GM19463 (cell line): ENCODE measurements around the gene RAB31.
"Not testable (repeated sequence)": the region's sequence is repeated elsewhere in the genome, so short reads cannot be mapped to it uniquely, and the experiment has no call there.

ENCODE experiments used
- ATAC-seq: cut with Tn5 transposase; IDR thresholded peaks from one replicate; pipeline ENCODE4 v1.9.1; 2021; ENCODE audit warnings: mild to moderate bottlenecking, moderate library complexity; ENCODE audit not compliant: unreplicated experiment

The RAB31 gene

DNA sequence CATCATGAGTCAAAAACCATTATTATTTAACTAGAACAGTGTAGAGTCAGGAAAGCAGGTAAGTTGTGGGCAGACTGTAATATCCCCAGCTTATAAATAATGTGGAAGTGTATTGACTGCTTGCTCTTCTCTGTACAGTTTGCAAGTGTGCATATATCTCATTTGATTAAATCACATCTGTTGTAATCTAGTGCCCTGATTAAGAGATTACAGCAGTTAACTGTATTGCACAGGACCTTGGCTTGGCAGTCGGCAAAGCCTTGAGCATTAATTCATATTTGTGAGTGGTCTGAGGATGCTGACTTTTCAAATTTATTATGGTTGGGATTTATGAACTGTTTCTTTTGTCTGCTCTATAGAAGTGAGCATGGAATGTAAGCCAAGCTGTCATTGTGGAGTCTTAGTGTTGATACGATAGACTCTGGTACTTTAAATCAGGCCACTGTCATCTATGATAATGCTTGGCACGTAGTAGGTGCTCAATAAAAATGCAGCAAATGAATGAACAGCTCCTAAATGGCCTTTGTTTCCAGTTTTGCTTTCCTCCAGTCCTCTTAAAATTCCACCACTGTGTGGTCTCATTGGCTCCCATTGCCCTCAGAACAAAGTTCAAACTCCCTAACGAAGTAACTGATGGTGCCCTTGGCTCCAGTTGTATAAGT, 48.3 kb downstream of the RAB31 start:
- ATAC-seq: no peak

DNA sequence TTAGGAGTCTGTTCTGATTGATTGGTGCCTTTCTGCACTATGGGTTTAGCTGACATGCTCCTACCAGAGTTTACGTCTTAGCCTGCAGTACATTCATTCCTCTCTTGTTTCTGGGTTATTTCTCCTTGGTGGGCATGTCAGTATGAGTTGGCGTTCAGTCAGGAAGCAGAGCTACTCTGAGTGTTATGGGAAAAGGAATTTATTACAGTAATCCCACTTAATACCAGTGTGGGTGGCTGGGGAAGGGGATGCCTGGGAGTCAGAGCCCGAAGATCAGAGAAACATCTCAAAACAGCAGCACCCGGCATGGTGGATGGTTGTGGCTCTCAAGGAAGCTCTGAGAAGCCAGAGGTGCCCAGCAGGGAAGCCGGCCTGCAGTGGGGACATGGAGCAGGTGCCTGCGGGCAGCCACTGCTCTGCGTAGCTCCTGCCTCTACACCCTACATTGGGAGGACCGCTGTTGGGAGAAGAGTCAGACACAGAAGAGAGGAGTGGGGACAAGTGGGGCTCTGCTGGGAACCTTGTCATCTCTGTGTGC, 48.9 kb downstream of the RAB31 start:
- no peak for ATAC-seq

DNA sequence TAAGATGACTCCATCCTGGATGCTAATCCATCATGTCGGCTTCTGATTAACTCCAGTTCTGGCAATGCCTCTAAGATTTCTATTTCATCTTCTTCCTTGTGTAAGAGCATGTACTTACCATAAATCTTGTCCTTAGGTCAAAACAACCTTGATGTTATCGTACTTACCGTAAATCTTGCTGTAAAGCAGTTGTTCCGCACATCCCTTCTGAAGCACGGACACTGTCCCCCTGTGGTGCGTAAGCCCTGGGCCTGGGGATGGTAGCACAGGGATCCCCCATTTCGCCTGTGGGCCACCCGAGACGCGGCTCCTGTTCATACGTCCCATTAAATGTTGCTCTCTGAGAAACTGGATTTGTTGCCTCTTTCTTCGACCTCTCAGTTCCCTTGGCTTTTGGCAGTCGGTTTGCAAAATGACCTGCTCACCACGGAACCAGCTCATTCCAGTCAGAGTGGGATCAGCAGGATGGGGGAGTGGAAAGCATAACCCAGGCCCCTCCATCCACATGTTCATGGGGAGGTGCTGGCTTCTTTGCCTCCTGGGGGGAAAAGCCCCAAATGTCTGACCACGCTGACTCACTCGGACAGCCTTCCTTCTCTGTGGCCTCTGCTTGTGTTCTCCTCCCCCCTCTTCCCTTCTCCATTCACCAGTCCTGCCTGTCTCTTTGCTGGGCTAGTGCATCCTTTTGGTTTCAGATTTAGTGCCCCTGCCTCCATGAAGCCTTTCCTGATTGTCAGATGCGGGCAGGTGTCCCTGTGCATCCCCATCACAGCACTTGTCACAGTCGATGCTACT, 49.9 kb downstream of the RAB31 start:
- no peak for ATAC-seq

DNA sequence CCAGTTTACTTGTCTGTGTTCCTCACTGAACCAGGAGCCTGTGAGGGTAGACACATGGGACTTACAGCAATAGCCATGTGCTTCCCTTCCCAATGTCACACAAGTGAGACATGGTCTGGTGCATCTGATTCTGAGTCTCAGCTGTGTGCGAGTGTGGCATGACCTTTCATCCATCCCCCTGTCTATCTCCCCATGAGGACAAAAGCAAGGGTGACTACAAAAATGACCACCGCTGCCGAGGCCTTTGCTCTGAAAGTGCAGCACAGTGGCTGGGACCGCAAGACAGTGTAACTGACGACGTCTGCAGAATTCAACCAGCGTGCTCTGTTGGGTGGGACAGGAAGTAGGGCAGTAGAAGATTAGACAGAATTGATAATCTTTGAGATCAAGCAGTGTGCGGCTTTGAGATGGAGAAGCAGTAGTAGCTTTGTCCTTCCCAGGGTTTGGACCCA, 50.5 kb downstream of the RAB31 start:
- no peak for ATAC-seq

DNA sequence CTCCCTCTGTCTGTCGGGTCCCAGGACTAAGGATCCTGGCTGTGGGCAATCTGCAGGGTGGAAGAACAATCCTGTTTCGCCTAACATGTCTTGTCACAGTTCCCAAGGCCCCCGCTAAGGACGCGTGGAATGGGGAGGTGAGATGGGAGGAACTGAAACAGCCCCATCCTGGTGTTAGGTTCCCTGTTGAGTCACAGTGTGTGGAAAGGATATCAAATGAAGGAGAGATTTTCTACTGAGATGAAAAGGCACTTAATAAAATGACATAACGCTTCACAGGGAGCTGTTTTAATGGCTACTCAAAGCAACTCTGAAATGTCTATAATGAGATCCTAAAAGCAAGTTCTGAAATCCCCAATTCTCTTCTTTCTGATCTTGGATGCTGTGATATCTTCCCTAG, 52.5 kb downstream of the RAB31 start:
- no peak for ATAC-seq

DNA sequence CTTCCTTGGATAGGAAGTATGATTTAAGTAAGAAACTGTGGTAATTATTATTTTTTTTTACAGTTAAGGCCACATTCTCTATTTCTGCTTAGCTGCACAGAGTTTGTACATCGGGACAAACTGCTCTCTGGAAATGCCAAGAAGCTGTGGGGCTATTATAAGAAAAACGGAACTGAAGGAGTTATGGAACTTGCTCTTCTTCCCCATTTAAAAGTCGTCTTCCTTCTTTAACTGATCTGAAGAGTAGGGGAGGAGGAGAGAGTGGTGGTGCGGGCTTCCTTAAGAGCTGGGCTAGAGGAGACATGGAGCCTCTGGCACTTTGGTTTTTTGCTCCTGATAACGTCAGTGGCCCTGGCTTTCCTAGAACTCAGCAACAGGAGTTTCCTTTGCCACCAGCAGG, 54.4 kb downstream of the RAB31 start:
- ATAC-seq: no peak

DNA sequence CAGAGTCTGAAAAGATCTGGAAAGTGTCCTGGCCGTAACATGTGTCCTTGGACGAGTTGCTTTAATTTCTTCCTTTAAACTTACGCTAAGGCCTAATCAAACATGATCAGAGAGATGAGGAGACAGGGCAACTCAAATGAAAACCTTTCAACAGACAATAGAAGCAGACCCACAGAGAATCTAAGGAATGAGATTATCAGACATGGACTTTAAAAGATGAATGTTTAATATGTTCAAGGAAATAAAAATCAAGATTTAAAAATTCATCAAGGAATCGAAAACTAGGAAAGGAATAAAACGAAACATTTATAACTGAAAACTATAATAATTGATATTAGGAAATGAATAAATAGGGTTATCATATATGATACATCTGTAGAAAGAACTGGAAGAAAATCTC, 55.1 kb downstream of the RAB31 start:
- ATAC-seq: no peak

DNA sequence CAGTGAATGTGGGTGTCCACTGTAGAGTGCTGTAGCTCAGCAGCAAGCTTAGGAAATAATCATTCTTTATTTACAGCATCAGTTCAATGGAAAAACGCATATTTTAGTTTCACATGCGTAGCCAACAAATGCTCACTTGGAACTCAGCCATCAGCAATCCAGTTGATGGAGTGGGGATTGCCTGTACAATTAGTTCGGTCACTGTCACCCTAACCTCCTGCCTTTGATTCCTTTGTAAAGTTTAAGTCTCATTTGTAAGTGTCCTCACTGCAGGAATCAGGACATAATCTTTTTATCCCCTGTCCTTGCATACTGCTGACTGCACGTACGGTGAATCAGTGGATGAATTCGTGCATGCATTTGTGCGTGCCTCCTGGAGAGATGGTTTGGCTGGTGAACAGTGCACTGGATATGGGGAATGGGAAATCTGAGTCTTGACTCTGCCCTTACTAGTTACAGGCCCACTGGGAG, 55.9 kb downstream of the RAB31 start:
- ATAC-seq: no peak

DNA sequence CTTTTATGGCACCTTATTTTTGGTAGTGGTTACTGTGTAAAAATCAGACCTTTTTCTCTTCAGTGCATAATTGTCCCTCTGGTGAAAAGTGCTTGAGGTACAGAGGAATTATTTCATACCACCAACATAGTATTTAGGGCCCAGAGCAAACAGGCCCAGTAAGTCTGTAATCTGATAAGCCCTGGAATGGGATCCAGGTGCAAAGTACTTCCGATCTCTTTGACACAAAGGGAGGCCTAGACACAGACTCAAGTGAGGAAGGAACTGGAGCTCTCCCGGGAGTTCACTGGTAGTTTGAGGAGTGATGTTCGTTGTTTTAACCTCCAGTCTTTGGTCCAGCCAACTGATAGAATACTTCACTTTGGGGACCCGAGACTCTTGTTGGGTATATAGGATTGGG, 57.4 kb downstream of the RAB31 start:
- ATAC-seq: no peak

DNA sequence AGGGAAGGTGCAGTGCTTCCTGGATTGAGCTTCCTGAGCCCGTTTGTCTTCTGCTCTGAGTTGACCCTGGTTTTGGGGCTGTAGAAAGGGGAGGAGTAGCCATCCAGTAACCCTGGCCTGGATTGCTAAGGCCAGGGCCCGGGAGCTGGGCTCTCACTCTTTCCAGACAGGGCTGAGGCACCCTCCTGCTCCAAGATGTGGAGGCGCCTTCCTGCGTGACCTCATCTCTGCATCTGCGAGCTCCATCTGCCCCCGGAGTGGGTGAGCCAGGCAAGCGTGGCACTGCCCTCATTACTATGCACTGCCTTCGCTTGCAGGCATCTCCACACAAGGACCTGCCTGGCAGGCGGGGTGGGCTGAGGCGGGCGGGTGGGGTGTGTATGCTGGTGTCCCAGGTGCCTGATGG, 58.0 kb downstream of the RAB31 start:
- no peak for ATAC-seq

DNA sequence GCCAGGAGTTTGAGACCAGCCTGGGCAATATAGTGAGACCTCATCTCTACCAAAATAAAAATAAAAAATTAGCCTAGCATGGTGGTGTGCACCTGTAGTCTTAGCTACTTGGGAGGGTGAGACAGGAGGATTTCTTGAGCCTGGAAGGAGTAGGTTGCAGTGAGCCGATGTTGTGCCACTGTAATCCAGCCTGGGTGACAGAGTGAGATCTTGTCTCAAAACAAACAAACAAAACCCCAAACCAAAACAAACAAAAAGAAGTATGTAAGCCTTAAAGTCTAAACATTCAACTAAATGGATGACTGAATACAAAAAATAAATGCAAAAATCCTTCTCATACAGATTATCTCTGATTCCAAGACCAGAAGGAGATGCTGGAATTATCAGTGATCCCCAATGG, 58.6 kb downstream of the RAB31 start:
- no peak for ATAC-seq

DNA sequence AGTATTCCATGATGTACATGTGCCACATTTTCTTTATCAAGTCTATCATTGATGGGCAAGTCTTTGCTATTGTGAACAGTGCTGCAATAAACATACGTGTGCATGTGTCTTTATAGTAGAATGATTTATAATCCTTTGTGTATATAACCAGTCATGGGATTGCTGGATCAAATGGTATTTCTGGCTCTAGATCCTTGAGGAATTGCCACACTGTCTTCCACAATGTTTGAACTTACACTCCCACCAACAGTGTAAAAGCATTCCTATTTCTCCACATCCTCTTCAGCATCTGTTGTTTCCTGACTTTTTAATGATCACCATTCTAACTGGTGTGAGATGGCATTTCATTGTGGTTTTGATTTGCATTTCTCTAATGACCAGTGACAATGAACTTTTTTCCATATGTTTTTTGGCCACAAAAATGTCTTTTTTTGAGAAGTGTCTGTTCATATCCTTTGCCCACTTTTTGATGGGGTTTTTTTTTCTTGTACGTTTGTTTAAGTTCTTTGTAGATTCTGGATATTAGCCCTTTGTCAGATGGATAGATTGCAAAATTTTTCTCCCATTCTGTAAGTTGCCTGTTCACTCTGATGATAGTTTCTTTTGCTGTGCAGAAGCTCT, 60.1 kb downstream of the RAB31 start:
- ATAC-seq: not testable (repeated sequence)

DNA sequence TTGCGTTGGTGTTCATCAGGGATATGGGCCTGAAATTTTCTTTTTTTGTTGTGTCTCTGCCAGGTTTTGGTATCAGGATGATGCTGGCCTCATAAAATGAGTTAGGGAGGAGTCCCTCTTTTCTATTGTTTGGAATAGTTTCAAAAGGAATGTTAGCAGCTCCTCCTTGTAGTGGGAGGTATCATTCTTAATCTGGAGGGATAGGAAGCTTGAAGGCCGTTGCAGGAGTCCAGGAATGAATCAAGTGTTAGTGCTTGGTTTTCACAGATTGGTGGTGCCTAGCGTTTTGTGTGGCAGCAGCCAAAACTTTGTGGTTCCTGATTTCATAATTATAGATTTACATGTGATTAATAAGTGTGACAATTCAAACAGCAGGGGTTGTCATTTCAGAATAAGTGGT, 62.0 kb downstream of the RAB31 start:
- ATAC-seq: not testable (repeated sequence)

DNA sequence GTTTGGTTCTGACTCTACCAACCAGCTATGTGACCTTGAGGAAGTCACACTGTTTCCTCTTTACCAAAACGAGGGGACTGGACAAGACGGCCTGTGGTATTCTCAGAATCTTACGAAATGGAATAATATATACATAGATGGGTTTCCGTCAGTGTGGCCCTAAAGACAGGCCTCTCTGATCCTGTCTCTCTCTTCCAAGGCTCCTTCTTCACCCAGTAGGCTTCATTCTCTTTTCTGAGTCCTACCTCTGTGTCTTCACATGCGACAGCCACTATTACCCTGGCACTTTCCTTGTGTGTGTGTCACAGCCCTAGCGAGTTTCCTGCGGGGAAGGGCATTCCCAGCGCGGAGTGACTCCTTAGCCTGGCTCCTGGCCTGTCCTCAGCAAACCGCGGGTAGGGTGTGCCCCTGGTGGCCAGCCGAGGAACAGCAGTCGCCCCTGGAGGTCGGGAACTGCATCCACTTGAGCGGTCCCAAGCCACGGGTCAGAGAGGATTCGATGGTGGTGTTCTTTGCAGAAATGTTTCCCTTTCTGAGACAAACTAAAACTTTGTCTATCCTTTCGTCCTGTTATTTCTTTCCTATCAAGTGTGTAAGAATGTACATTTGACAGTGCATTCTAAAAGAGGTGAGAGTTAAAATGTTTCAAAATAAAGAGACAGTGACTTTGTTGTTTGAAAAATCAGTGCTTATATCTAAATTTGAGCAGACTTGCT, 63.3 kb downstream of the RAB31 start:
- ATAC-seq: peak; percentile 76

DNA sequence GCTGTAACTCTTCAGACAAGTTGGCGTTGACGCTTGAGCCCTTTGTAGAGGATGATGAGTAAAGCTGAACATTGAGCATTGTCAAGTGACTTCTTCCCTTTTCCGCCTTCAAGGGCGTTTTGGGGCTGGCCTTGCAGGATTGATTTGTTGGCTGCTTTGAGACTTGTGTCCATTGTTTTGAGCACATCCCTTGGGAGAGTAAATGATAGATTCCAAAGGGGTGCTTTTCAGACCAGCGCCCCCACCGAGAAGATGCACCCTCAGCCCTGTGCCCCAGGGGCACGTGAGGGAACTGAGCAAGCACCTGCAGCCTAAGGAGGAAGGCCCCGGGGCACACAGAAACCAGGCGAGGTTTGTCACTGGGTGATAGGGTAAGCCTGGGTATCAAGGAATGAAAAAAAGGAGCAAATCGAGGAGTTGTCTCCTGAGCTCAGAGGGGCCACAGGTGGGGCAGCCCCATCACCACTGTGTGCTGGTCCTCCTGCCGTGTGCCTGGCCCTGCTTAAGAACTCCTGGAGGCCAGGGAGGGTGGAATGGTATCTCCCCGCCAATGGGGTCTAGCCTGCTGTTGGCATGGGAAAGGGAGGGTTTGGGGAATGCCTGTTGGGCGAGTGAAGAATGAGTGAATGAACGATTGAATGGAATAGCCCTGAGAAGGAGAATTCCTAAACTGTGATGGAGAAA, 64.0 kb downstream of the RAB31 start:
- no peak for ATAC-seq

DNA sequence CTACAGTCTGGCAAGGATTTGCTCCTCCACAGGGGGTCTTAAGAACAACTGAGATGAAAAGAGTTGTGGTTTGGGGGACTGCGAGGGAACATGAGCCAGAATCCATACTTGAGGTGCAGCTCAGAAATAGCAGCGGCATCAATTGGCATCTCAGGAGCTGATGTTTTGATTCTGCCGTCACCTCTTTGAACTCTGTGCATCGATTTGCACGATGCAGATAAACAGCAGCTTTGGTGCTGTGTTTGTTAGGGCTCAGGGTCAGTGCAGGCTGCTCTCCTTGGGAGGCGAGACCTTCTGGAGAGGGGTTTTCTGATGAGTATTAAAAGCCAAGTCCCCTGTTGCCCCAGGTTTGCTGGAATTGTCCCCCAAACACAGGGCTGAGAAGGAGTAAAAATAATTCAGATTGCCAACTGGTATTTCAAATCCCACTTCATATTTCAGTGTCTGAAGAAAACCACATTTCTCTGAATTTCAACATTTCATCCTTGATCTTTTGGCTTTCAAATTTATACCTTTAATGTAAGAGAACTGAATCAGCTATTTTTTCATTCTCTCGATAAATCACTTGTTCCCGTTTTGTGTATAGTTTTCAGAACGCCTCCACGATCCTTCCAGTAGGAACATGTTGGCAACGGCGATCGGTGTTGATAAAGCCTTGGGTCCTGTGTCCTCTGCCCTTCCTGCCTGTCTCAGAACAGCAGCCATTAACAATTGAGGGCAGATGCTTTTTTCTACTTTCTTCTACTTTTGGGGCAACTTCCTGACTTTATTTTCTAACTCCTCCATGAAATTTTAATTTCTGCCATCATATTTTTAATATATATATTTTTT, 65.0 kb downstream of the RAB31 start:
- ATAC-seq: no peak

DNA sequence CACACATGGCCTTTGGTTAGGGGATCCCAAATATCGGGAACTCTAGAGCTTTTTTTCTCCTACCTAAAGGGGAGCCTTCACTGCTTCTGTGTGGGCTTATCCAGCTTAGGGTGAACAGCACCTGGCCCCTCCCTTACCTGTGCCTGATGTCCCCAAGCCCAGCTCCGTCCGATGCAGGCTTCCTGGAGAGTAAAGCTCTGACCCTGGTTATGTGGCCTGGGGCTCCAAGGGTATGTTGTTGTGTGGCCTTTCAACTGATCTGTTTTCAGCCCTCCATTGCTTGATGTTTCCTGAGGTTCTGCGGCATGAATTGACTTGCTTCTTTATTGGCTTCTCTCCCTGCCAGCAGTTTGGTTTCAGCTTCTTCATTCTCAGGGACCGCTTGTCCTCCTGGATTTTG, 66.0 kb downstream of the RAB31 start:
- no peak for ATAC-seq

DNA sequence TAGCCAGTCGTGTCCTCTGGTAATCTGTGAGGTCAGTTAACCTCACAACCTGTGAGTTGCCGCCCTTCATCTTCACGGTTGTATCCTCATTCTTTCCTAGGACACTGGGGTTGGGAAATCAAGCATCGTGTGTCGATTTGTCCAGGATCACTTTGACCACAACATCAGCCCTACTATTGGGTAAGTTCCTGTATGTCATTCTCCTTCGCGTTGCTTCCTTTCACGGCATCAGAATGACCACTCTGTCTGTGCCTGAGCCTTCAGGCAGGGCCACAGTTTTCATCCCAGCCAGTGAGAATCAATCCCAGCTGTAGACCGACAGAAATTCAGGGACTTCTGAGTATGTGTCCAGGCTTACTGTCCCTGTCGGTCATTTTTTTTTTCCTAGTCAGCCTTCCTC, 67.1 kb downstream of the RAB31 start:
- no peak for ATAC-seq

DNA sequence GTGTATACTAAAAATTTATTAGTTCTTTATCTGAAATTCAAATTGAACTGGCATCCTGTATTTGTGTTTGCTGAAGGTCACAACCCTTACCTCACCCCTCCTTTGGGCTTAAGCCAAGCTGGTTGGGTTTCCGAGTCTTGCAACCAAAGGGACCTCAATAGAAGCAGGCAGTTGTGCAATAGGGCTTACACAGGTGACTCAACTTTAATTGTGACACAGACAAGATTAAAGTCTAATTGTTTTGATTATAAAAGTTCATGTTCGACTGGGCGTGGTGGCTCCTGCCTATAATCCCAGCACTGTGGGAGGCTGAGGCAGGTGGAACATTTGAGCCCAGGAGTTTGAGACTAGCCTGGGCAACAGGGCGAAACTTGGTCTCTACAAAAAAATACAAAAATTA, 71.5 kb downstream of the RAB31 start:
- no peak for ATAC-seq
